Right lobe of liver (tissue), 6 donors: ENCODE data around the gene ZNF79. TPM values are rescaled to one million over a fixed set of nuclear protein-coding genes. Genes with fewer than 3 reads are reported as not detected.

Source experiments
- ATAC-seq, 4 donors: fragments of 200-7000 bp; cut with Tn5 transposase; one replicate each; pipeline ENCODE4 v1.9.1; 2020; ENCODE audit warnings: mild to moderate bottlenecking in 4 of 4, moderate library complexity in 4 of 4
- DNase-seq, 3 donors: peaks; one replicate each; pipeline ENCODE4 v3.0.0-alpha.2; 2020
- H3K27ac ChIP-seq, 3 donors: fragments of 200-600 bp; one replicate each; pipeline ENCODE4 v1.8.0; 2022
- H3K27me3 ChIP-seq, 2 donors: fragments of 200-600 bp; one replicate each; pipeline ENCODE4 v1.8.0; 2022
- H3K36me3 ChIP-seq, 4 donors: fragments of 200-600 bp; sonication (generic) in 1 of 4; one replicate each; pipeline versions ENCODE4 v1.5.1 to v1.8.0; 2017 to 2022; ENCODE audit warnings: control low read depth in 1 of 4
- H3K4me1 ChIP-seq, 4 donors: fragments of 200-600 bp; sonication (generic) in 1 of 4; one replicate each; pipeline versions ENCODE4 v1.5.1 to v1.8.0; 2017 to 2022; ENCODE audit warnings: control low read depth in 1 of 4
- H3K4me3 ChIP-seq, 3 donors: fragments of 200-600 bp; one replicate each; pipeline ENCODE4 v1.8.0; 2022
- H3K9me3 ChIP-seq, 4 donors: fragments of 200-600 bp; sonication (generic) in 1 of 4; one replicate each; pipeline versions ENCODE4 v1.5.1 to v1.8.0; 2017 to 2022; ENCODE audit warnings: control low read depth in 1 of 4
- CTCF ChIP-seq, 4 donors: fragments of 200-600 bp in 3 of 4; fragments of 450-650 bp in 1 of 4; IDR thresholded peaks; one replicate each; pipeline versions ENCODE4 v1.5.1 to v1.8.0; 2016 to 2022; ENCODE audit warnings: antibody characterized with exemption in 4 of 4, mild to moderate bottlenecking in 2 of 4
- POLR2A ChIP-seq: fragments of 450-650 bp; IDR thresholded peaks from one replicate; pipeline ENCODE4 v1.6.1; 2017; ENCODE audit warnings: antibody characterized with exemption, mild to moderate bottlenecking
- WGBS: methylation state at CpG from one replicate; pipeline ENCODE4 v1.1.6; 2018; ENCODE audit warnings: low coverage, low lambda C conversion rate; ENCODE audit not compliant: insufficient coverage; ENCODE audit errors: missing lambda C conversion rate; 5-methylcytosine and 5-hydroxymethylcytosine counted together
- intact Hi-C, 2 donors: fragments of 100-400 bp; cut with DNase I; formaldehyde crosslinking; loops; one replicate each; pipeline versions ENCODE4 v1.11.2 to v1.14.1; 2022
- total RNA-seq, 6 experiments: library from RNA; depleted of rRNA in 2 of 6; stranded (reverse); fragments of >200 nt in 2 of 6; fragmentation: NEBNext Ultra II Directional in 3 of 6; extraction: Animal tissue kit (Norgen Biotek cat#: 25700) in 3 of 6; gene quantifications; one replicate each; pipeline versions ENCODE4 v1.1.0 to v1.2.4, GENCODE V29; 2016 to 2023
- donor health status: DM: no; HTN: yes; CAD: no.
- donor health status: DM: no; HTN: no; CAD: no.
- donor health status: DM: no; HTN: no; CAD: no.
- donor health status: DM: no; HTN: yes; CAD: no.
- donor health status: DM: no; HTN: yes; CAD: no.

Gene ZNF79
- total RNA-seq, 6 experiments from 2014 or later = 2.5 to 4.6 (median 3.5) TPM

- 81% methylated on average over 7 of the region's 9 CpGs for WGBS
- no peak for TF ChIP-seq POLR2A
- TF ChIP-seq CTCF (IDR thresholded peaks at IDR 0.05) = no peak
- DNase-seq (no peak), ATAC-seq (no peak)
- Histone ChIP-seq H3K4me3 (no peak overlapping the region), H3K27me3 (no peaks in the 10 kb centered on the region), H3K4me1 (no peaks in the 10 kb centered on the region), H3K9me3 (no peaks in the 10 kb centered on the region), H3K27ac (no peak overlapping the region), H3K36me3 (peaks cover 0 to 39% (median 10%) of the 10 kb centered on the region in 4 donors)
- intact Hi-C loops = no loop called here
Observed at GRCh38 chr9:127490535-127491230, 66.5 kb downstream of the ZNF79 start.

DNA sequence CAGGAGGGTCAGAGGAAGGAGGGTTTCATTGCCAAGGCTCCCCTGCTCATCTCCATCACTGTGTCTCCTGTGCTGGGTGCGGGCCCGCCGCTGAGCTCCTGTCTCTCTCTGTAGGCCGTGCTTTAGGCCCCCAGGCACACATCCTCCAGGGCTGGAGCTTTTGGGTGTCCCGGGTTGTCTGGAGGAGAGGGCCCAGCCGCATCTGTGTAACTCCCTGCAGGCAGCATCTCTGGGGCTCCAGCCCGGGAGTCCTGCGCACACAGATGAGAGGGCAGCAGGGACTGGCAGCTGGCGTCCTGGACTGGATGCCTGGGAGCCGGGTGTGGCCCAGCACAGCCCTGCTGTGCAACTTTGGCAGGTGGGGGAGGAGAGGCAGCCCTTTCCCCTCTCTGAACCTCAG is 67.3 kb downstream of the ZNF79 start:
- no peak for ATAC-seq
- Histone ChIP-seq H3K4me1 (no peaks in the 10 kb centered on the region), H3K27ac (no peak overlapping the region), H3K9me3 (no peaks in the 10 kb centered on the region), H3K4me3 (no peak overlapping the region), H3K36me3 (peaks cover under 1 to 37% (median 10%) of the 10 kb centered on the region in 4 donors), H3K27me3 (no peaks in the 10 kb centered on the region)
- intact Hi-C loops = no loop called here
- DNase-seq = no peak
- WGBS = 80% methylated on average over 3 of the region's 10 CpGs
- no peak for TF ChIP-seq CTCF (IDR thresholded peaks at IDR 0.05)
- TF ChIP-seq POLR2A = no peak

DNA sequence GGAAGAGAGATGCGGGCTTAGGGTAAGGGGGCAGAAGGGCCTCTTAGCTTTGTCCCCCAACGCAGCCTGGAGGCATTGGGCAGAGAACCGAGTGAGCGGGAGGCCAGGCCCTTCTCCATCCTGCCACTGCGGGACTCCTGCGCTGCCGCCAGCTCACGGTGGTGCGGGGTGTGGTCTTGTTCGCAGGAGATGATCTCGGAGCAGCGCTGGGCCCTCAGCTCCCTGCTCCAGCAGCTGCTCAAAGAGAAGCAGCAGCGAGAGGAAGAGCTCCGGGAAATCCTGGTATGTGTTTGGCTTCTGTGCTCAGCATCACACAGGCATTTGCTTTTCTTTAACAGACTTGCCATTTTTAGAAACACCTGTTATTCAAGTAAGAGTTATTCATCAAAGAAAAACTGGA is 68.4 kb downstream of the ZNF79 start:
- no peak for TF ChIP-seq CTCF (IDR thresholded peaks at IDR 0.05)
- TF ChIP-seq POLR2A = no peak
- Histone ChIP-seq H3K36me3 (peaks cover 7 to 45% (median 15%) of the 10 kb centered on the region in 4 donors), H3K4me3 (no peak overlapping the region), H3K27ac (no peak overlapping the region), H3K9me3 (no peaks in the 10 kb centered on the region), H3K4me1 (no peaks in the 10 kb centered on the region), H3K27me3 (no peaks in the 10 kb centered on the region)
- DNase-seq (no peak), ATAC-seq (no peak)
- WGBS = 90% methylated on average over 3 of the region's 14 CpGs
- intact Hi-C loops = no loop called here

DNA sequence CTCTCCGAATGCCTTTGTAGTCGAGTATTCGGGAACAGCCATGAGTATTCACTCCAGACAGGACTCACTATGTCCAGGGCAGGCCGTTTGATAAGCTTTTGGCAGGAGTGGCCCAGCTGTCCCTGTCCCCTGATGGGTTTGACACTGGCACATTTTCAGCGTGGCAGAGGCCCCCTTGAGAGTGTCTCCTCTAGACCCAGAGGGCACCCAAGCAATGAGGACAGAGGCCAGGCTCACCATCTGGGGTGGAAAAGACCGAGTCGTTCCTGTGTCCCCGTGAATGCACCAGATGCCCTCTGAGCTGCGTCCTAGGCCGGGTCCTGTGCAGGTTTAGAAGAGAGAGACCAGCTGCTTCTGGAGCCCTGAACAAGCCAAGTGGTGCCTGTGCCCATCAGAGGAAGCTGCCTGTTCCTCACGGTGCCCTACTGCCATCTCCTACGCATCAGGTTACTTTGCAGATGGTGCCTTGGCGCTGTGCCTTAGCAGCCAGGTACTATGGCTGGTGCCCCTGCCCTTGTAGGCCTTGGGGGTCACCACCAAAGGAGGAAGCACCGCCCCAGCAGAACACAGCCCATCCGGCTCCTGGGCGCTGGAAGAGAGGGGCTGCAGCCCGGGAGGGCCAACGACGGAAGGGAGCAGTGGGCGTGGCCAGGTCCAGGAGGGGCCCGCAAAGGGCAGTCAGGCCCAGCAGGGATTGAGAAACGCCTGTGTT is 69.6 kb downstream of the ZNF79 start:
- ATAC-seq (no peak), DNase-seq (no peak)
- H3K27me3 ChIP-seq = no peaks in the 10 kb centered on the region
- no peak overlapping the region for H3K27ac ChIP-seq
- H3K36me3 ChIP-seq = peaks cover 3 to 45% (median 12%) of the 10 kb centered on the region in 4 donors
- H3K9me3 ChIP-seq = no peaks in the 10 kb centered on the region
- no peak for TF ChIP-seq CTCF (IDR thresholded peaks at IDR 0.05)
- no peak for TF ChIP-seq POLR2A
- no peaks in the 10 kb centered on the region for H3K4me1 ChIP-seq
- intact Hi-C loops = no loop called here
- 78% methylated on average over 6 of the region's 22 CpGs for WGBS
- no peak overlapping the region for H3K4me3 ChIP-seq
